ENCODE measurements around the gene OVCA2.

Gene OVCA2

GRCh38 chr17:1996800-1997288 is 45.0 kb upstream of the OVCA2 start:
- H3K36me3 ChIP-seq (replicated peaks): no peaks in the 10 kb centered on the region
- TF ChIP-seq CTCF (IDR thresholded peaks at IDR 0.05; ENCODE audit: low read depth, low read length, missing control alignments): no peak
- H3K4me3 ChIP-seq (ENCODE audit: low read depth, low read length): no peak overlapping the region
- in situ Hi-C loops (cut with HindIII; ENCODE audit: low pct_ligation_motif_present, low sequenced_read_pairs): no loop called here
- H3K27ac ChIP-seq: no peak overlapping the region
- DNase-seq: no peak
- H3K27me3 ChIP-seq (replicated peaks): no peaks in the 10 kb centered on the region

DNA sequence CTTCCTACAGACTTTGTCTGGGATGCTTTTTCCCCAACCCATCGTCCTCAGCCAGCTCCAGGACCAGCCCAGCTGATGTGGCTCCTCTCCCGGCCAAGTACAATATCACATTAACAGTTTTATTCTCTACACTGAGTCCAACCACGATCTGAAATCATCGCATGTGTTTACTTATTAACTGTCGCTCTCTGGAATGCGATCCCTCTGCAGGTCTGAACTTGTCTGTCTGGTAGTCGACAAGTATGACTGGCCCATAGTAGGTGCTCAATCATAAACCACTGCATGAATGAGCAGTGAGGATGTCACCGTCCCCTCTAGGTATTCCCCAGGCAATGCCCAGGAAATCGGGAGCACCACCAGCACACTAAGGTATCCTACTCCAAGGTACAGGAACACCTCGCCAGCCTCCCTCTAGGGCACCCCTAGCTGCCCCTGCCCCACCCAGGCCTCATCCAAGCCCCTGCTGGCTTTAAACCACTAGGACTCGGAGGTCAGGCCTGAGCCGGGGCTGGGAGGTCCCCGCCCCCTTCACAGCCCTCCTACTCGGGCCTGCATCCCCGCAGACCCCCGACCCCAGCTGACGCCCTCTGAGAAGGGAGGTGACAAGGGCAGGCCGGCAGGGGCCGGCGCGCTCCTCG is 44.4 kb upstream of the OVCA2 start:
- no peaks in the 10 kb centered on the region for H3K36me3 ChIP-seq (replicated peaks)
- no peak overlapping the region for H3K27ac ChIP-seq
- no peak overlapping the region for H3K4me3 ChIP-seq (ENCODE audit: low read depth, low read length)
- in situ Hi-C loops (cut with HindIII; ENCODE audit: low pct_ligation_motif_present, low sequenced_read_pairs): no loop called here
- DNase-seq: no peak
- no peaks in the 10 kb centered on the region for H3K27me3 ChIP-seq (replicated peaks)
- no peak for TF ChIP-seq CTCF (IDR thresholded peaks at IDR 0.05; ENCODE audit: low read depth, low read length, missing control alignments)

GRCh38 chr17:1997927-1998742 is 43.7 kb upstream of the OVCA2 start:
- in situ Hi-C loops (cut with HindIII; ENCODE audit: low pct_ligation_motif_present, low sequenced_read_pairs): no loop called here
- DNase-seq: no peak
- Histone ChIP-seq H3K4me3 (ENCODE audit: low read depth, low read length) (peak overlapping the region; percentile 32), H3K36me3 (replicated peaks) (no peaks in the 10 kb centered on the region), H3K27ac (no peak overlapping the region), H3K27me3 (replicated peaks) (no peaks in the 10 kb centered on the region)
- no peak for TF ChIP-seq CTCF (IDR thresholded peaks at IDR 0.05; ENCODE audit: low read depth, low read length, missing control alignments)

DNA sequence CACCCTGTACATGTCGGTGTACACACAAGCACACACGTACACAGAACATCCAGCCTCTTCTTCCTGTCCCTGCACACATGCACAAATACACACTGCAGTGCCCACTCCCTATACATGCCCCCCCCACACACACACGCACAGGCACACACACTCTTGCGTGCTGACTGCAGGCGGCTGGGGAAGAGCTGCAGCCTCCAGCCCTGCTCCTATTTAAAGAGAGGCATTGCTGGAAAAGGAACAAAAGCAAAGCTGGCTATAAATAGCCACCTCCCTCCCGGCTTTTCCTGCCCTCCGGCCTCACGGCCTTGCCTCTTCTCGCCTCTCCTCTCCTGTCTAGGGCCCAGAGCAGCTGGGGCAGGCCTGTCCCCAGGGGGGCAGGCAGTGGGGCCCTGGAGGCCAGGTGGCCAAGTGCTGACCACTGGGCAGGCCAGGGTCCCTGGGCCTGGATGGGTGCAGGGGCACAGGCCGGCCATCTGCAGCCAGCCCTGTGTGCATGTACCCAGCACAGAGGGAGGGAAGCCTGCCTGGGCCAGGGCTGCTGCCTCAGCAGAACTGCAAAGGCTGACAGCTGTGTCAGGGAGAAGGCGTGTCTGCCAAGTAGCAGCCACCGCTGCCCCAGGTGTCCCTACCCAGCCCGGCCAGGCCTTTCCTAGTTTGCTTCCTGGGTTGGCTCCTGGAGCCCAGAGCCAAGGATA is 42.1 kb upstream of the OVCA2 start:
- Histone ChIP-seq H3K27me3 (replicated peaks) (no peaks in the 10 kb centered on the region), H3K27ac (no peak overlapping the region), H3K36me3 (replicated peaks) (no peaks in the 10 kb centered on the region), H3K4me3 (ENCODE audit: low read depth, low read length) (no peak overlapping the region)
- no peak for TF ChIP-seq CTCF (IDR thresholded peaks at IDR 0.05; ENCODE audit: low read depth, low read length, missing control alignments)
- in situ Hi-C loops (cut with HindIII; ENCODE audit: low pct_ligation_motif_present, low sequenced_read_pairs): no loop called here
- DNase-seq: no peak

- no peak for TF ChIP-seq CTCF (IDR thresholded peaks at IDR 0.05; ENCODE audit: low read depth, low read length, missing control alignments)
- Histone ChIP-seq H3K27me3 (replicated peaks) (no peaks in the 10 kb centered on the region), H3K4me3 (ENCODE audit: low read depth, low read length) (no peak overlapping the region), H3K27ac (no peak overlapping the region), H3K36me3 (replicated peaks) (no peaks in the 10 kb centered on the region)
- in situ Hi-C loops (cut with HindIII; ENCODE audit: low pct_ligation_motif_present, low sequenced_read_pairs): no loop called here
- DNase-seq: no peak
Observed at GRCh38 chr17:2002767-2003329, 39.0 kb upstream of the OVCA2 start.

All from brain microvascular endothelial cell (primary cell).